Activated CD4-positive, alpha-beta T cell treated with anti-CD3 and anti-CD28 coated beads for 36 hours (primary cell): ENCODE results near the gene GCM1. TPM values are rescaled to one million over a fixed set of nuclear protein-coding genes. Genes with fewer than 3 reads are reported as not detected.
"Not testable (repeated sequence)": the region's sequence is repeated elsewhere in the genome, so short reads cannot be mapped to it uniquely, and the experiment has no call there.

Experiments
- ATAC-seq: fragments of 200-7000 bp; cut with Tn5 transposase; one replicate; pipeline ENCODE4 v1.10.0; 2021; ENCODE audit warnings: mild to moderate bottlenecking, moderate library complexity
- CTCF ChIA-PET: fragments of 350-600 bp; sonication (Branson Sonifier 250); formaldehyde crosslinking; loops from one replicate; lab custom pipeline; 2021; ENCODE audit warnings: antibody characterized with exemption; lab: Charles Lee
- POLR2A ChIA-PET: fragments of 350-600 bp; sonication (Branson Sonifier 250); formaldehyde crosslinking; loops from one replicate; lab custom pipeline; 2021; ENCODE audit warnings: antibody characterized with exemption, inconsistent platforms; lab: Charles Lee
- DNase-seq: peaks from one replicate; pipeline ENCODE4 v3.0.0-alpha.2; 2020
- H3K27ac Mint-ChIP-seq: one replicate; pipeline ENCODE4 v1.8.0; 2021; ENCODE audit warnings: mixed read lengths
- H3K27me3 Mint-ChIP-seq: one replicate; pipeline ENCODE4 v1.8.0; 2021; ENCODE audit warnings: mixed read lengths
- H3K36me3 Mint-ChIP-seq: one replicate; pipeline ENCODE4 v1.8.0; 2021; ENCODE audit warnings: low read depth, mixed read lengths
- H3K4me1 Mint-ChIP-seq: one replicate; pipeline ENCODE4 v1.8.0; 2021; ENCODE audit warnings: mixed read lengths
- H3K4me3 Mint-ChIP-seq: one replicate; pipeline ENCODE4 v1.8.0; 2021; ENCODE audit warnings: mild to moderate bottlenecking, moderate library complexity, mixed read lengths
- H3K9me3 Mint-ChIP-seq: one replicate; pipeline ENCODE4 v1.8.0; 2021; ENCODE audit warnings: low read depth, mixed read lengths
- intact Hi-C, 2 experiments: fragments of 100-400 bp; cut with DNase I in 1 of 2; cut with micrococcal nuclease in 1 of 2; formaldehyde crosslinking; loops; one replicate each; pipeline versions ENCODE4 v1.14.2 to v1.15.1; 2022 to 2024; cut with DNase I, micrococcal nuclease
- total RNA-seq, 2 experiments: library from RNA; stranded (reverse); gene quantifications; one replicate each; pipeline ENCODE4 v1.2.3, GENCODE V29; 2021

GCM1 gene
- total RNA-seq, 2 experiments from 2014 or later: 0.07 TPM; not detected in 1

GRCh38 chr6:53171605-53172467, 23.2 kb upstream of the GCM1 start:
- DNase-seq (peak; percentile 95), ATAC-seq (peak; percentile 98)
- POLR2A ChIA-PET: interaction anchor here (0.7 kb wide), 1 partner anchor 240 kb away, joined by 3 read pairs; no protein-coding TSS in a partner anchor
- no peaks in the 10 kb centered on the region for H3K4me1 Mint-ChIP-seq
- H3K27me3 Mint-ChIP-seq: no peaks in the 10 kb centered on the region
- no peaks in the 10 kb centered on the region for H3K9me3 Mint-ChIP-seq
- no peaks in the 10 kb centered on the region for H3K36me3 Mint-ChIP-seq
- H3K4me3 Mint-ChIP-seq: no peak overlapping the region
- CTCF ChIA-PET: interaction anchor here (0.6 to 4.8 kb wide), 37 partner anchors 13 to 556 kb away, joined by 3 to 69 read pairs (median 4); no protein-coding TSS in a partner anchor
- intact Hi-C loops: loop anchor here (1.0 to 5.0 kb wide), 7 partner anchors 115 to 557 kb away; no protein-coding TSS in a partner anchor
- no peak overlapping the region for H3K27ac Mint-ChIP-seq

DNA sequence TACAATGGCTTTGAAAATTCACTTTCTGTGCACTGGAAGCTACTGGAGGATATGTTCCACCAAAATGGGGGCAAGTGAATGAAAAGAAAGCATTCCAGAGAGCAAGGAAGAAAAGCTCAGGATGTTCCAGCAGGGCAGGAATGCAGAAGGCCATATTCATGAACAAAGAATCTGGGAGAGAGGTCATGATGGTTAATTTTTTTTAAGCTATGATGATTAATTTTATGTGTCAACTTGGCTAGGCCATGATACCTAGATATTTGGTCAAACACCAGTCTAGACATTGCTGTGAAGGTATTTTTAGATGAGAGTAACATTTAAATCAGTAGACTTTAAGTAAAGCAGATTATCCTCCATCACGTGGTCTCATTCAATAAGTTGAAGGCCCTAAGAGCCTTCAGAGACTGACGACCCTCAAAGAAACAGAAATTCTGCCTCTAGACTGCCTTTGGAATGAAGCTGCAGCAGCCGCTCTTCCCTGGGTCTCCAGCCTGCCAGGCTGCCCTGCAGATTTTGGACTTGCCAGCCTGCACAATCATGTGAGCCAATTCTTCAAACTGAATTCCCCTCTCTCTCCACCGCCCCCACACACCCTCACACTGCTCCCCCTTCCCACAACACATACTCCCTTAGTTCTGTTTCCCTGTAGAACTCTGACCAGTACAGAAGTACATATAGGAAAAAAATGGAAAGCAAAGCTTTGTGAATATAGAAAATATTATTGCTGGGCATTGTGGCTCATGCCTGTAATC, 20.1 kb upstream of the GCM1 start:
- POLR2A ChIA-PET: no interaction called here
- CTCF ChIA-PET: interaction anchor here (0.6 to 2.3 kb wide), 4 partner anchors 54 to 316 kb away, joined by 4 to 15 read pairs (median 5); no protein-coding TSS in a partner anchor
- intact Hi-C loops: no loop called here
- no peaks in the 10 kb centered on the region for H3K4me1 Mint-ChIP-seq
- no peaks in the 10 kb centered on the region for H3K27me3 Mint-ChIP-seq
- ATAC-seq (no peak), DNase-seq (no peak)
- H3K36me3 Mint-ChIP-seq: no peaks in the 10 kb centered on the region
- no peak overlapping the region for H3K4me3 Mint-ChIP-seq
- no peaks in the 10 kb centered on the region for H3K9me3 Mint-ChIP-seq
- H3K27ac Mint-ChIP-seq: no peak overlapping the region

DNA sequence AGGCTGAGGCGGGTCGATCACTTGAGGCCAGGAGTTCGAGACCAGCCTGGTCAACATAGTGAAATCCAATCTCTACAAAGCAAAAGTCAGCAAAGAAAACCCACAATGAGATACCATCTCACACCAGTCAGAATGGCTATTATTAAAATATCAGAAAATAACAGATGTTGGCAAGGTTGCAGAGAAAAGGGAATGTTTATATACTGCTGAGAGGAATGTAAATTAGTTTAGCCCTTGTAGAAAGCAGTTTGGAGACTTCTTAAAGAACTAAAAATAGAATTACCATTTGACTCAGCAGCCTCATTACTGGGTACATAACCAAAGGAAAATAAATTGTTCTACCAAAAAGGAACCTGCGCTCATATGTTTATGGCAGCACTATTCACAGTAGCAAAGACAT, 16.7 kb upstream of the GCM1 start:
- ATAC-seq (no peak), DNase-seq (no peak)
- Mint-ChIP-seq H3K36me3 (no peaks in the 10 kb centered on the region), H3K4me1 (peaks cover 7% of the 10 kb centered on the region), H3K4me3 (no peak overlapping the region), H3K27me3 (no peaks in the 10 kb centered on the region), H3K27ac (no peak overlapping the region), H3K9me3 (no peaks in the 10 kb centered on the region)
- ChIA-PET POLR2A (no interaction called here), CTCF (interaction anchor here (1.0 kb wide), 1 partner anchor 320 kb away, joined by 3 read pairs; no protein-coding TSS in a partner anchor)
- intact Hi-C loops: no loop called here

DNA sequence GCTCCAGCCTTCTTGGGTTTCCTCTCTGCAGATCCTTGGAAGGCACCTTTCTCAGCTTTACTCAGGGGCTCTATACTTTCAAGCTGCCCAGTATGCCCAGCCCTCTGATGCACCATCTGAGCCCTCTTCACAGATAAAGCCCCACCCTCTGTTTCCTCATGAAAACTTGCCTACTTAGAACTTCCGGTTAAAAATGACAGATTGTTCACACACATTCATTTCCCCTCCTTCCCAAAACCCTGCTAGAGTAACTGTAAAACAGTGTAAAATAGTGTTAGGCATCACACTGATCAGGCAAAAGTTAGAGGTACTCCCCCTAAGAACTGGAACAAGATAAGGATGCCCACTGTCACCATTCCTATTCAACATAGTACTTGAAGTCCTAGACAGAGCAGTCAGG, 14.0 kb upstream of the GCM1 start:
- POLR2A ChIA-PET: no interaction called here
- ATAC-seq: peak; percentile 26
- H3K4me3 Mint-ChIP-seq: no peak overlapping the region
- intact Hi-C loops: no loop called here
- no peaks in the 10 kb centered on the region for H3K27me3 Mint-ChIP-seq
- CTCF ChIA-PET: no interaction called here
- DNase-seq: no peak
- peaks cover 7% of the 10 kb centered on the region for H3K4me1 Mint-ChIP-seq
- no peak overlapping the region for H3K27ac Mint-ChIP-seq
- H3K36me3 Mint-ChIP-seq: no peaks in the 10 kb centered on the region
- H3K9me3 Mint-ChIP-seq: no peaks in the 10 kb centered on the region

DNA sequence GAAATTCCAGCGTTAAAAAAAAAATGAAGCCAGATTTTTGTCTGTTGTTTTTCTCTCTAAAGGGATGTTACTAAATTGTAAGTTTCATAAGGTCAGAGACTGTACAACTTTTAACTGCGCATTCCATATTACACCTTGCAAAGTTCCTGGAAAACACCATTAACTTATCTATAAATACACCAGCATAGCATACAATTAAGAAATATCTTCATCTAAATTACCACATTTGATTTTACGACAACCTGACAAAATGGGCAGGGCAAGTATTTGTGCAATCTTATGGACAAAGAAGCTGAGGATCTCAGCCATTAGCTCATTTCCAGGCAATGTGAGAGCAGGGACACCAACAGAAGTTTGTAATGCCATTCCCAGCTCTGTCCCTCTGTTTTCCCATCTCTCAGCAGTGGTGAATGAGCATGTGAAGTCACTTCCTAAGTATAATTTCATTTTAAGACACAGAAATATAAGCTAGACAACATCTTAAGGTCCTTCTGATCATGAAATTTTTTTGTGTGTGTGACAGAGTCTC, 12.9 kb upstream of the GCM1 start:
- ChIA-PET CTCF (interaction anchor here (0.6 kb wide), 2 partner anchors 211 to 321 kb away, joined by 3 to 4 read pairs; no protein-coding TSS in a partner anchor), POLR2A (interaction anchor here (0.6 kb wide), 1 partner anchor 16 kb away, joined by 4 read pairs; no protein-coding TSS in a partner anchor)
- Mint-ChIP-seq H3K36me3 (no peaks in the 10 kb centered on the region), H3K4me1 (peaks cover 7% of the 10 kb centered on the region), H3K27me3 (no peaks in the 10 kb centered on the region), H3K9me3 (no peaks in the 10 kb centered on the region), H3K4me3 (no peak overlapping the region), H3K27ac (no peak overlapping the region)
- ATAC-seq (no peak), DNase-seq (no peak)
- intact Hi-C loops: no loop called here

GRCh38 chr6:53159558-53159957, 10.9 kb upstream of the GCM1 start:
- Mint-ChIP-seq H3K4me1 (peaks cover 7% of the 10 kb centered on the region), H3K27ac (no peak overlapping the region), H3K27me3 (no peaks in the 10 kb centered on the region), H3K36me3 (no peaks in the 10 kb centered on the region), H3K4me3 (no peak overlapping the region), H3K9me3 (no peaks in the 10 kb centered on the region)
- CTCF ChIA-PET: interaction anchor here (1.0 kb wide), 1 partner anchor 13 kb away, joined by 5 read pairs; no protein-coding TSS in a partner anchor
- ATAC-seq (no peak), DNase-seq (no peak)
- intact Hi-C loops: no loop called here
- POLR2A ChIA-PET: no interaction called here

DNA sequence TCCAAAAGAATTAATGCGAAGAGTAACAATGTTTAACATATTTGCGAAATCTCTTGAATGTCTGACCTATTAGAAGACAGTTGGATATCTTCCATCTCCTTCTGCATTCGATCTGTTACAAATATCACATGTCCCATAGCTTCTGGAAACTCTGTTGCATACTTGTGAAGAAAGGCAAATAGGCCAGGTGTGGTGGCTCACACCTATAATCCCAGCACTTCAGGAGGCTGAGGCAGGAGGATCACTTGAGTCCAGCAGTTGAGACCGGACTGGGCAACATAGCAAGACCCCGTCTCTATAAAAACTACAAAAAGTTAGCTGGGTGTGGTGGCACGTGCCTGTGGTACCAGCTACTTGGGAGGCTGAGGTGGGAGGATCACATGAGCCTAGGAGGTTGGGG, 9.4 kb upstream of the GCM1 start:
- intact Hi-C loops, H3K27me3 Mint-ChIP-seq, H3K27ac Mint-ChIP-seq, H3K36me3 Mint-ChIP-seq, H3K9me3 Mint-ChIP-seq, DNase-seq, H3K4me1 Mint-ChIP-seq, POLR2A ChIA-PET, CTCF ChIA-PET, H3K4me3 Mint-ChIP-seq, ATAC-seq: not testable (repeated sequence)

DNA sequence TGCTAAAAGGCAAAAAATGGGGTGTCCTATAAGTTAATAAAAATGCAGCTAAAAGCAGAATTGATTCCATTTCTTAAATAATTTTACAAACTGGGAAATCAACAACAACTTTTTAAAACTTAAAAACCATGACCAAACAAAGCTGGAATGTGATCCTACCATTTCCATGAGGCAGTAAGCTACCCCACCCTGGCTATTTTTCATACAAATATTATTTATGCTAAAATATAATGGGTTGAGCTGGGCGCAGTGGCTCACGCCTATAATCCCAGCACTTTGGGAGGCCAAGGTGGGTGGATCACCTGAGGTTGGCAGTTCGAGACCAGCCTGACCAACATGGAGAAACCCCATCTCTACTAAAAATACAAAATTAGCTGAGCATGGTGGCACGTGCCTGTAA, 6.6 kb upstream of the GCM1 start:
- intact Hi-C loops, POLR2A ChIA-PET, H3K27me3 Mint-ChIP-seq, H3K36me3 Mint-ChIP-seq, H3K9me3 Mint-ChIP-seq, H3K4me1 Mint-ChIP-seq, H3K27ac Mint-ChIP-seq, ATAC-seq, H3K4me3 Mint-ChIP-seq, DNase-seq: not testable (repeated sequence)
- CTCF ChIA-PET: interaction anchor here (0.6 to 1.4 kb wide), 5 partner anchors 9 to 1100 kb away, joined by 3 to 4 read pairs (median 3); no protein-coding TSS in a partner anchor

- Mint-ChIP-seq H3K4me1 (no peaks in the 10 kb centered on the region), H3K9me3 (no peaks in the 10 kb centered on the region), H3K27me3 (peaks cover 3% of the 10 kb centered on the region), H3K4me3 (no peak overlapping the region), H3K27ac (no peak overlapping the region), H3K36me3 (no peaks in the 10 kb centered on the region)
- intact Hi-C loops: no loop called here
- ChIA-PET POLR2A (no interaction called here), CTCF (interaction anchor here (0.8 to 1.1 kb wide), 2 partner anchors 8 to 16 kb away, joined by 3 to 4 read pairs; no protein-coding TSS in a partner anchor)
- ATAC-seq (no peak), DNase-seq (no peak)
These were observed 6.2 kb upstream of the GCM1 start for GRCh38 chr6:53154794-53155193.

- ChIA-PET CTCF (interaction anchor here (2.5 kb wide), 1 partner anchor 330 kb away, joined by 7 read pairs; no protein-coding TSS in a partner anchor), POLR2A (no interaction called here)
- H3K27ac Mint-ChIP-seq: no peak overlapping the region
- no peak for ATAC-seq
- peaks cover 3% of the 10 kb centered on the region for H3K27me3 Mint-ChIP-seq
- no peaks in the 10 kb centered on the region for H3K36me3 Mint-ChIP-seq
- intact Hi-C loops: no loop called here
- H3K4me3 Mint-ChIP-seq: no peak overlapping the region
- no peaks in the 10 kb centered on the region for H3K9me3 Mint-ChIP-seq
- no peaks in the 10 kb centered on the region for H3K4me1 Mint-ChIP-seq
- no peak for DNase-seq
These were observed 5.4 kb upstream of the GCM1 start for GRCh38 chr6:53154071-53154470.

DNA sequence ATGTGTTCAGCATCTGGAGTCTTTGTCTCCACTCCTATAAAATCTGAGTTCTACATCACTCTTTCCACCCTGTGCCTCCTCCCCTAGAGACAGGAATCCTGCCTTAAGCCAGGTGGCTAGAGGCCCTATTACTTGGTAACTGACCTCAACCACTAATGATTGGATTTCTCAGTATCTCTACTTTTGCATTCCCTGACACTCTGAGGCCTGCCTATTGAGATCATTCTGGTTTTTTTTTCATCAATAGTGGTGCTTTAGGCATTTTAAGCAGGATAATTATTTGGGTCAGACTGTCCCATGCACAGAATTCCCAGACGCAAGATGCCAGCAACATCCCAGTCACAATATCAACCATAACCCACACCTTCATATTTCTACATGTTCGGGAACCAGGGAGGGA, 3.9 kb upstream of the GCM1 start:
- CTCF ChIA-PET: interaction anchor here (2.5 kb wide), 1 partner anchor 331 kb away, joined by 7 read pairs; no protein-coding TSS in a partner anchor

More for the DNA sequence above, 3.9 kb upstream of the GCM1 start:
- DNase-seq: no peak
- Mint-ChIP-seq H3K27ac (no peak overlapping the region), H3K27me3 (peaks cover 3% of the 10 kb centered on the region), H3K4me1 (no peaks in the 10 kb centered on the region), H3K36me3 (no peaks in the 10 kb centered on the region), H3K9me3 (no peaks in the 10 kb centered on the region), H3K4me3 (no peak overlapping the region)
- intact Hi-C loops: no loop called here
- ATAC-seq: no peak
- POLR2A ChIA-PET: no interaction called here
